Fibroblast of villous mesenchyme (primary cell): ENCODE results near the gene CCDC152. TPM values are rescaled to one million over a fixed set of nuclear protein-coding genes. Genes with fewer than 3 reads are reported as not detected.
"Not testable (repeated sequence)": the region's sequence is repeated elsewhere in the genome, so short reads cannot be mapped to it uniquely, and the experiment has no call there.

Experiments
- DNase-seq: peaks from one replicate; pipeline ENCODE4 v3.0.0-alpha.2; 2010; ENCODE audit warnings: low read depth
- H3K4me3 ChIP-seq: 2 replicates; pipeline ENCODE4 v1.5.1; 2011; ENCODE audit warnings: low read depth, mild to moderate bottlenecking, low read length
- CTCF ChIP-seq: IDR thresholded peaks from 2 replicates; pipeline ENCODE4 v1.5.1; 2012; ENCODE audit warnings: low read depth, mild to moderate bottlenecking, low read length; ENCODE audit not compliant: insufficient read depth
- total RNA-seq: library from RNA; depleted of rRNA; stranded (reverse); fragments of >200 nt; gene quantifications from 2 replicates; pipeline ENCODE4 v1.2.3, GENCODE V29; 2012

The CCDC152 gene
- total RNA-seq, 1 donor: 0.86 TPM

GRCh38 chr5:42837601-42838000 lies 81.0 kb downstream of the CCDC152 start:
- no peak for TF ChIP-seq CTCF
- H3K4me3 ChIP-seq: no peak overlapping the region
- no peak for DNase-seq

- no peak for TF ChIP-seq CTCF
- DNase-seq: no peak
- H3K4me3 ChIP-seq: no peak overlapping the region
Measured at GRCh38 chr5:42839196-42839595, 82.6 kb downstream of the CCDC152 start.

GRCh38 chr5:42840269-42840668 lies 83.7 kb downstream of the CCDC152 start:
- DNase-seq: peak; percentile 89
- no peak for TF ChIP-seq CTCF
- H3K4me3 ChIP-seq: no peak overlapping the region

GRCh38 chr5:42840842-42841567 lies 84.4 kb downstream of the CCDC152 start:
- no peak for DNase-seq
- no peak overlapping the region for H3K4me3 ChIP-seq

GRCh38 chr5:42842921-42843641 lies 86.5 kb downstream of the CCDC152 start:
- no peak overlapping the region for H3K4me3 ChIP-seq
- no peak for TF ChIP-seq CTCF
- peak; percentile 39 for DNase-seq

More at GRCh38 chr5:42840842-42841567, 84.4 kb downstream of the CCDC152 start:
- TF ChIP-seq CTCF: no peak

- DNase-seq: no peak
- no peak for TF ChIP-seq CTCF
- H3K4me3 ChIP-seq: no peak overlapping the region
Measured at GRCh38 chr5:42843675-42844292, 87.2 kb downstream of the CCDC152 start.

GRCh38 chr5:42844408-42844807 lies 87.8 kb downstream of the CCDC152 start:
- not testable (repeated sequence) for DNase-seq, H3K4me3 ChIP-seq
